ENCODE data around the gene COL6A1.

The COL6A1 gene

DNA sequence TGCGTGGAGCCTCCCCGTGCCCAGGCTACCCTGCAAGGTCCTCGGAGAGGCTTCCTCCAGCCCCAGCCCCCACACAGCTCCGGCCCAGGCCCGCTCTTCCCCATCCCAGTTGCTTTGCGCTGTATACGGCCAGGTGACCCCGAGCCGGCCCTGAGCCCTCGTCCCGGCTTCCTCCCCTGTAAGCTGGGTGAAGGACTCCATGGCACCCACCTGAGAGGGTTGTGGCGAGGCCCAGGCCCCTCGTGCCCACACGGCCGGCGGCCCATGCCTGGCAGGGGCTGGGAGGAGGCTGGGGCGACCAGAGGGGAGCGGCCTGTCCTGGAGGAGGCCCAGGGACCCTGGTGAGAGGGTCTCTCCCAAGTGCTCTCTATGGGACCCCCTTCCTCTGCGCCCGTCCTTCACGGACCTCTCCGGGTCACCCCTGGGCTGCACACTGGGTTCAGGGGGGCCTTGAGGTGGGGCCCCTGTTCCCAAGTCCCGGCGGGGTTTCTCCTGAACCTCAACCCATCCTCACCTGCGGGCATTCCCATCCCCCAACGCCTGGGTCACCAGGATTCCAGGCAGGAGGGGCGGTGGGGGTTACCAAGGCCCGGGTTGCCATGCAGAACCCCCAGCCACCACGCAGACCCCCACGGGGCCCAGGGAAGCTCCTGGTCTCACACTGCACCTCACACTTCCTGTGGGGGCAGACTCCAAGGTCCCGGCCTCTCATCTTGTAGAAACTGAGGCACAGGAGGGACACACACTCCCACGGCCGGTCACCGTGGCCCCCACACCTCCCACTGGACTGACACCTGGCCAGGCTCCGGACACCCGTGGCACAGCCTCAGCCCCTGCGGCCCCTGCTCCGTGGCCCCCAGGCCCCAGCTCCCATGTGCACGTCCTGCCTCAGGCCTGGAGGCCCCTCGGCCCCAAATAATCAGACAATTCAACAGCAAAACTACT, 25.2 kb downstream of the COL6A1 start:
- peak; percentile 39 for DNase-seq

DNA sequence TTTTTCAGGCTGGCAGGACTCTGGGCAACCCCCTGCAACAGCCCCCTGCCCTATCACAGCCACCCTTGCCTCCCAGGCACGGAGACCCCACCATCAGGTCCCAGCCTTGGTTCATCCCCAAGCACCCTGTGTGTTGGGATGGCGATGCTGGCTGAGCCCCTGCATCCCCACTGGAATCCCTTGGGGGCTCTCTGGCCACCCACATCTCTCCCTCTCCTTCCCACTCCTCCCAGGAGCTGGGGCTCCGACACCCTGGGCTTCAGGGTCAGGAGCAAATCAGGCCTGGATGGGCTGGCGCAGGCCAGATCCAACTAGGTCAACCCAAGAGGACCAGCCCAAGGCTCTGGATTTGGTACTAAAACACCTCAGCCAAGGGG, 25.9 kb downstream of the COL6A1 start:
- DNase-seq: peak; percentile 30

DNA sequence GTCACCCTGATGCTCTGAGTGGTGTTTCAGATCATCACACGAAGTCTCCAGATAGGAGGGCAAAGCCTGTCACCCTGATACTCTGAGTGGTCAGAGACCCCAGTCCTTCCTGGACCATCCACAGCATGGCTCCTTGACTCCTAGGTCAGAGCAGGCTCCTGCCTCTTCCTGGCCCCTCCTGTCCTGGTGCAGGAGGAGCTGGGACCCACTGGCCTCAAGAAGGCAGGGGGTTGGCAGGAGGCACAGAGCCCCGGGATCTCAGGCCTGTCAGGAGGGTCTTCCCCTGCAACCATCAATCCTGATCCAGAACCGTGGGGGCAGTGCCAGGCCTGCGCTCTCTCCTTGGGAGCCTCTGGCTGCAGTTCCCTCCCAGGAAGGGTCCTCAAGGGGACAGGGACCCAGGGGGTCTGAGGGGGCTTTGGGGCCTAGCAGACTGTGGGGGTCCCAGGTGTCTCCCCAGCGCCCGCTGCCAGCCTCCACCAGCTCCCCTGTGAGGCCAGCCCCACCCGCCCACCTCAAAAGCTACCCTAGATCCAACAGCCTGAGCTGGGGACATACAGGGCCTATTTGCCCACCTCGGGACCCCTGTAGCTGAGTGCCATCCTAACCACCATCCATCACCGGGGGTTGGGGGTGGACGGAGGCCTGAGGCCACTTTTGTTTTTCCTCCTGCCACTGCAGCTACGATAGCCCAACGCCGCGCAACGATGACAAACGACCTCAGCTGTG, 27.5 kb downstream of the COL6A1 start:
- peak; percentile 32 for DNase-seq

DNA sequence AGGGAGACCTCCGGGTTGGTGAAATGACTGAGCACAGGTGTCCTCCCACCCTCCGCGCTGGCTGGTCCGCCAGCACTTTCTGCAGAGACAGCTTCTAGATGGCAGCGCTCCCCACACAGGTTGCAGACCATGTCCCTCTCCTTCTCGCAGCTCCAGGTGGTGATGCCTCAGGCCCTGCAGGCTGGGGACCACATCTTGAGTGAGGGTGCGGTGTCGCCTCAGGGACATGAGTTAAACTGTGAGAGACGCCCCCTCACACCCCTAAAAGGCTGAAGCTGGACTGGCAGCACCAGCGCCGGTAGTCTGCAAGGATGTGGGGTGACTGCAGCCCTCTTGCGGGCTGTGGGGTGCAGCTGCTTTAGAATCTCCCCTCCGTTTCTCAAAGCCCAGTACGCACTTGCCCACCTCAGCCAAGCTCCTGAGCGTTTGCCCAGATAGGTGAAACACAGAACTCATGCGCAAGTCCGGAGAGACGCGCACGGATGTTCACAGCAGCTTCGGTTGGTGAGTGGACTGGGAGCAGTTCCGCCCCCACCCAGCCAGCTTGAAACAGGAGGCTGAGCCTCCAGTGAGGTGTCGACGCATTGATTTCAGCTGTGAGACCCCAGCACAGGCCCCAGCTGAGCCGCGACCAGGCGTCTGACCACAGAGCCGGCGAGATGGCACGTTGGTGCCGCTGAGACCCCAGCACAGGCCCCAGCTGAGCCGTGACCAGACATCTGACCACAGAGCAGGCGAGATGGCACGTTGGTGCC, 28.6 kb downstream of the COL6A1 start:
- peak; percentile 42 for DNase-seq

DNA sequence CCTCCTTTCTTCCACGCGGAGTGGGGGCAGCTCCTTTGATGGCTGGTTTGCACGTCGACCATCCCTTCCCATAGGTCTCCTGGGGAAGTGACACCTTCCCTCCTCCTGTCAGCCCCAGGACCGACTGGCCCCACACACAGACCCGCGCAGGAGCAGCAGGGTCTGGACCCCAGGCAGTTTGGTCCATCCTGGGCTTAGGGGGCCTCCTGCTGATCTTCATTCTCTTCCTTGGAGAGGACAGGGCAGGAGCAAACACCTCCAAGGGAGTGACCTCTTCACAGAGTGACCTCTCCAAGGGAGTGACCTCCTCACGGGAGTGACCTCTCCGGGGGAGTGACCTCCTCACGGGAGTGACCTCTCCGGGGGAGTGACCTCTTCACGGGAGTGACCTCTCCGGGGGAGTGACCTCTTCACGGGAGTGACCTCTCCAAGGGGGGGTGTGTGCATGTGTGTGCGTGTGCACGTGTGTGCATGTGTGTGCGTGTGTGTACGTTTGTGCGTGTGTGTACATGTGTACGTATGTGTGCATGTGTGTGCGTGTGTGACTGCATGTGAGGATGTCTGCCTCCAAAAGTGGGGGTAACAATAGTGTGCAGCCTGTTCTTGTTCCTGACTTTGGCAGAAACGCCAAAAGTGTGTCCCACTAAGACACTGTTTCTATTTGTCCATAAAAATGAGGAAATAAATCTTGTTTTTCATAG, 29.8 kb downstream of the COL6A1 start:
- peak; percentile 38 for DNase-seq

DNA sequence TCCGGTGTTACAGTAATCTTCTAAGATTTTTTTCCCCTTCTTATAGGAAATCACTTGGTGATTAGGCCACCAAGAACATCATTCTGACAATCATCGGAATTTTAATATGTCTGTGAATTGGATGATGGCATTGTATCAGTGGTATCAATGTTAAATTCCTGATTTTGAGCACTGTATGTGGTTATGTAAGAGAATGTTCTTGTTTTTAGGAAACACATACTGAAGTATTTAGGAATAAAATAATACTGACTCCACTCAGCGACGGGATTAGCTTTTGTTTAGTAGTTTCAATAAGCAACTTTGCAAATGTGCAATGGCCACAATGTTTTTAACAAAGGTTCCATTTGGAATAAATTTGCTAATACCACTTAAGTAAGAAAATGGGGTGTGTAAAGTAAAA, 30.6 kb downstream of the COL6A1 start:
- DNase-seq: no peak

DNA sequence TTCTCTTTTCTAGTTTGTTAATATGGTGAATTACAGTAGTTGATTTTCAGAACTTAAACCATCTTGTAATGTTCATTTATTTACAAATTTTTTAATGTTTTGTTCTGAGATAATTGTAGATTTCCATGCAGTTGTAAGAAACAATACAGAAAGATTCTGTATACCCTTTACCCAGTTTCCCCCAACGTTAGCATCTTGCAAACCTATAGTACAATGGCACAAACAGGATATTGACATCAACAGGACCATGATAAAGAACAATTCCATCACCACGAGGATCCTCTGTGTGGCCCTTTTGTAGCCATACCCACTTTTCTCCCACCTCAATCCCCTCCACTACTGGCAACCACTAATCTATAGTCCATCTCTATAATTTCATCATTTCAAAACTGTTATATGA, 33.3 kb downstream of the COL6A1 start:
- DNase-seq: no peak

DNA sequence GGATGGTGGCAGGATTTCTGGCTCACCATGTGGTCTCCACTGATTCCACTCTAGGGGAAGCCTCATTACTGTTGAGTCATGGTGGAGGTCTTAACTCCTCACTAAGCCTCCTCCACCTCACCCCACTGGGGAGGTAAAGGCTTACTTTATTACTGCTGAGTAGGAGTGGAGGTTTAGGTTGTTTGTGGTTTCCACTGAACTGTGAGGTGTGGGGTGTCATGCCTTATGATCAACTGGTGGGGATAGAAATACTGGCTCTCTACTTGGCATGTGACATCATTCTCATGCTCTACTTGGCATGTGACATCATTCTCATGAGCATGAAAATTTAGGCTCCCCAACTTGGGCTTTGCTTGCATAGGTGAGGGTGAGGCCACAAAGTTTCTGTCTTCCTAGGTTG, 35.6 kb downstream of the COL6A1 start:
- no peak for DNase-seq

DNA sequence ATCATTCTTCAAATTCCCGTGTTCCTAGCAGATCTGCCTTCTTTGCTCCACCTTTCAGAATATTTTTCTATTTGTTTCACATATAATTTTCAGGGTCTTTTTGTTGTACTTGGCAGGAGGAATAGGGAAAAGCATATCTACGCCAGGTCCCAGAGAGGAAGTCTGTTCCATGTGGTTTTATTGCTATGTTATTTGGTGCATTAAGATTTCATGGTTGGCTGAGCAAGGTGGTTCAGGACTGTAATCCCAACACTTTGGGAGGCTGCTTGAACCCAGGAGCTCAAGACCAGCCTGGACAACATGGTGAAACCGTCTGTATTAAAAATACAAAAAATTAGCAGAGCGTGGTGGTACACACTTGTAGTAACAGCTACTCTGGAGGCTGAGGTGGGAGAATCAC, 36.1 kb downstream of the COL6A1 start:
- peak; percentile 21 for DNase-seq

DNA sequence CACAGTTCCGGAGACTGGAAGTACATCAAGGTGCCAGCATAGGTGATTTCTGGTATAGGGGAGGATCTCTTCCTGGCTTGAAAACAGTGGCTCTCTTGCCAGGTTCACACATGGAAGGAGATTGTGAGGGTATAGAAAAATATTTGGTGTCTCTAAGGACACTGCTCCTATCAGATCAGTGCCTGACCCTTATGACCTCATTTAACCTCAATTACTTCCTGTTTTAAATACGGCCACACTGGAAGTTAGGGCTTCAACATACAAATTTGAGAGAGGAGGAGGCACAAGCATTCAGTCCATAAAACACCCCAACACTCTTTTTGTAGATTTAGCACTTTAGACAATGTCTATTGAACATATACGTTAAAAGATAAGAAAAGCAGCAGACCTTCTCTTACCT, 37.0 kb downstream of the COL6A1 start:
- DNase-seq: no peak

DNA sequence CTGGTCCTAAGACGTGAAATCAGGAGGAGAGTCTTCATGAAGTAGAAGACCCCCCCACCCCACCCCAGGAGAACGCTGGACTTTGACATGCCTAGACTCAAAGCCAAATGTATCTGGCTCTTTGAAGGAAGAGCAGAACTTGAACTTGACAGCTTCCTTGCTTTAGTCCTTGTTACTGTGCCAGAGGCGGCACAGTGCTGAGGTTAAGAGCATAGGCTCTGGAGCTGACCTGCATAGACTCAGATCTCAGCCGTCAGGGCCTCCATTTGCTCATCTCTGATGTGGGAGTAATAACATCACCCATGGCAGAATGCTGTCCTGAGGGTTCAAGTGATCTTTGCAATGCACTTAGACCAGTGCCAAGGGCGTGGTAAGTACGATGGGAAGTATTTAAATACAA, 39.0 kb downstream of the COL6A1 start:
- DNase-seq: peak; percentile 18

DNA sequence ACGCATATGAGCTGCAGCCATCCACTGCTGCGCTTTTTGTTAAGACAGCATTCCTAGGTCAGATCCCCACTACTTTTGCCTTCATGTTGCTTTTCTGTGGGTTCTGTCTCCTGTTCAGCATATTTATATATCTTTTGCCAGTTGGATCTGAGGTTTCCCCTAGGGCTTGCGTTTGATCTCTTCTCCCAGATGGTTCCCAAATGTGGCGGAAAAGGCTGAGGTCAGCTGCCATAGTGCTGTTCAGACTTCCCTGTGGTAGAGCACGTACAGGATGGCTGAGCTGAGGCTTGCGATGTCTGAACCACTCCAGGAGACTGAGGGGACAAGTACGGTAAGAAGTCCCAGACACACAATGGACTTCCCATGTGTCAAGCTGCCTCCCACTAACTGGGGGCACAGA, 39.8 kb downstream of the COL6A1 start:
- peak; percentile 40 for DNase-seq

DNA sequence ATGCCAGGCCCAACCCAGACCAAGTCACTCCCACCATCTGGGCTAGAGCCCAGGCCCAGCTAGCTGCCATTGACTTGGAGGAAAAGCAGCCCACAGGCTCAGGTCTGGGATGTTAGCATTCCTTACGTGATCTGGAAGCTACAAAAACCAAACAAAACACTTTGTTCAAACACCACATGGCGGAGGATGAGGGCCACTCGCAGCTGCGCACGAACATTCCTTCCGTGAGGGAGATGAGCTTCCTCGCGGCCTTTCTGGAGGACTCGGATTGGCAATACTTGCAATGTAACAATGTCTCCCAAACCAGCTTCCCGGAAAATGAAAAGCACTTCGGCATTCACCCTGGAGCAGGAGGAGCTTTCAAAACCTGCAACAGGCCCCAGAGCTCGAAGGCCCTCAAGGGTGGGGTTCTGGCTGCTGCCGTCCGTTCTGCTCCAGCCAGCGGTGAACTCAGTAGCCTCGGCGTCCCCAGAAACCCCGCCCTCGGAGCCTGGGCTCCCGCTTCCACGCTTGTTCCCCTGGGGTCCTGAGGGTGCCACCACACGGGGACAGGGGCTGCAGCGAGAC, 40.5 kb downstream of the COL6A1 start:
- peak; percentile 74 for DNase-seq

DNA sequence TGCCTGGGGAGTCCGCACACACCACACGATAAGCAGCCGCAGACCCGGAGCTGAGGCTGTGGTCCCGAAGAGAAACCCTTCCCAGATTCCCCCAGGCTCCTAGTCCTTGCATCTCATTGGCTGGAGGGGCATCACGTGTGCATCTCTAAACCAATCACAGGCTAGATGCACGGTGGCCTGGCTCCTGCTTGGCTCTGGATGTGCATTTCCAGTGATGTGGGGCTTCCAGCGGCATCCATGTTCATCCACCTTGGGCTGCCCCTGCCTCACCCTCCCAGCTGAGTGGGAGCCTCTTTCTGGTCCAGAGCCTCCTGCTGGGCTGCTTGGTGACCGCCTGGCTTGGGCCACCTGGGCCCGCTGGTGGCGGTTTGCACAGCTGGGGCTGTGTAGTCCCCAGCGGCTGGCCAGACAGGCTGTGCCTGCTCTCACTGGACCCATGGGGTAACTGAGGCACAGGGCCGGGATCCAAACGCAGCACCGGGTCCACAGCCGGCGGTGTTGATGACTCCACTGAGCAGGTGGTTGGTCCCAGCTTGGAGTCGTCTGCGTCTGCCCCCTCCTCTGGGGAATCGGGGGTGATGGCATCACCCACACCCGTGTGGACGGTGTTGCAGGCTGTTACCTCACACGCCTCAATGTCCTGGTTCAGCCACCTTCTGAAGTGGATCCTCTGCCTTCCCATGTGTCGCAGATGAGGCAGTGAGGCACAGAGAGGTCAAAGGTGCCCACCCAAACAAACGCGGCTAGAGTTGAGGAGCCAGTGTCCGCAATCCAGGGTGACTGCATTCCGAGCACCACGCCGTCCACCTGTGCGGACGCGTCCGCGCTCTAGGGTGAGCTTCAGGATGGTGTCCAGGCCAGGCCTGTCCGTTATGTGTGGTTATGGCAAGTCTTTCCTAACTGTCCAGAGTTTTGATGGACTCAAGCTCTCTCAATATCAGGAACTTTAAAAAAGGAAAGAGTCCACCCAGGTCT, 41.3 kb downstream of the COL6A1 start:
- DNase-seq: no peak

DNA sequence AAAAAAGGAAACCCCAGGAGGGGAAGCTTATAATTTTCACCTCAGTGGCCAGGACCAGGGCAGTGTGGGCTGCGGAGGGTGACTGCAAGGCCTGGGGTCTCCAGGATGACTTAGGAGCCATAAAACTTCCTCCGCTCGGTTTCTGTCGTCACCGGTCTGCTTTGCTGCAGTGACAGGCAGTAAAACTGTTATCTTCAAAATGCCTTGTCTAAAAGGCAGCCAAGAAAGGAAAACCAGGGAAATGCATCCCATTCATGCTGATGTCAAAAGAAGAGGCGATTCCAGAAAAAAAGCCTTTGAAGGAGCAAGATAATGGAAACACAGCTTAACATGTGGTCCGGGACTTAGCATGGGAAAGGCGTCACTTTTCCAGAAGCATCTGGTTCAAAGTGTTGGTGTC, 42.0 kb downstream of the COL6A1 start:
- no peak for DNase-seq

DNA sequence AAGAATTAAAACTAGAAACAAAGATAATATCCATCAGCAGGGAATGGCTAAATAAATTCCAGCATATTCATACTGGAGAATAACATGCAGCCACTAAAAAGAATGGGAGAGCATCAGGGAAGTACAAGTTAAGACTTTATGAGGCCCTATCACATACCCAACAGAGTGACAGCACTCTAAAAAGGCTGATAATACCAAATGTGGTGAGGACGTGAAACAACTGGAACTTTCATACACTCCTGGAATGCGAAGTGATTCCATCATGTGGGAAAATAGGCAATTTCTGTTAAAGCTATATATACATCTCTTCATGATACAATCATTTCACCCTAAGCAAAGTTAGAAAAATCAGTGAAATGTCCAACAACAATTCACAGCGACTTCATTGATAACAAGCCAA, 42.6 kb downstream of the COL6A1 start:
- DNase-seq: no peak

DNA sequence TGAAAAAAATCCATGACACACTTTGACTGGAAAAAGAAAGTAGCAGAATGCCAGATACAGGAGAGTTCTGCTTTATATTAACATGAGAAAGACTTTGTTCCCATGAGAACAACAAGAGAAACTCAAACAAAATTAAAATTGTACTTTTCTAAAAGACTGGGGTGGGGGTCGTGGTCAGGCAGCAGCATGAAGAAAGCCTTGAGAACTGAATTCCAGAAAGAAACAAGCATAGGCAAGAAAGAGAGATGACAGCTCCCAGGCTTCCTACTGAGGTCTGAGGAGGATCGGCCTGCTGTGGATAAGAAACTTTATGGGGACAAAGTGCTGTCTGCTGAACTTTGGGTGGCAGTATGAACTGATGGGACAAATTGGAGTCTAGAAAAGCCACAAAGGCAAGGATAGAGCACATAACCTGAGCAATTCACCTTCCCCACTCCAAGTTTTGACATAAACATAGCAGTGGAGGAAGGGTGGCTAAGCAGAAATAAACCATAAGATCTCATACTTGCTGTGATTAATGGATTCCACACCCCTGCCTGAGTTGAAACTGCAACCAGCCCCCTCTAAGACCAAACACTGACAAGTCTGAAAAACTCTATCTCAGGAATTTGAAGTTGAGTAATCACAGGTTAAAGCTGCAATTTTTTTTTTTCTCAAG, 43.7 kb downstream of the COL6A1 start:
- DNase-seq: no peak

DNA sequence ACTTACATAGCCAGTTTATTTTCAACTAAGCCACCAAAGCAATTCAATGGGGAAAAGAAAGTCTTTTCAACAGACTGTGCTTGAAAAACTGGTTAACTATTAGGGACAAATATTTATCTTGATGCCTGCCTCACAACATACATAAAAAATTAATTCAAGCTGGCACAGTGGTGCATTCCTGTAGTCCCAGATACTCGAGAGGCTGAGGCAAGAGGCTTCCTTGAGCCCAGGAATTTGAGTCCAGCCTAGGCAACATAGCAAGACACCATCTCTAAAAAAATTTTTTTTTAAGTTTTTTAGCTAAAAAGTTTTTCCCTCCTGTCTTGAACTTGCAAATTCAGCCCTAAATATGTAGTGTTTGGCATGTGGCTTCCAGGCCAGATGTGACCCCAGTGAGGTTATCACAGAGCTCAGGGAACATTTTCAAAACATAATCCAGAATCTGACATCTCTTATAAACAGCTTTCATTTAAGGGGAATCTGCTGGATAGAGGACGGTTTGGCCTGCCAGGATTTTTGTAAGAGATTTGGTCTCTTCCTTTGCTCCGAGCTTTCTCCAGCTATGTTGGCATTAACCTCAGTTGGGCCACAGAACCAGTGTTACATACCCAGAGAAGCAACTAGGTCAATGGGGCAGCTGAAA, 46.4 kb downstream of the COL6A1 start:
- DNase-seq: no peak

DNA sequence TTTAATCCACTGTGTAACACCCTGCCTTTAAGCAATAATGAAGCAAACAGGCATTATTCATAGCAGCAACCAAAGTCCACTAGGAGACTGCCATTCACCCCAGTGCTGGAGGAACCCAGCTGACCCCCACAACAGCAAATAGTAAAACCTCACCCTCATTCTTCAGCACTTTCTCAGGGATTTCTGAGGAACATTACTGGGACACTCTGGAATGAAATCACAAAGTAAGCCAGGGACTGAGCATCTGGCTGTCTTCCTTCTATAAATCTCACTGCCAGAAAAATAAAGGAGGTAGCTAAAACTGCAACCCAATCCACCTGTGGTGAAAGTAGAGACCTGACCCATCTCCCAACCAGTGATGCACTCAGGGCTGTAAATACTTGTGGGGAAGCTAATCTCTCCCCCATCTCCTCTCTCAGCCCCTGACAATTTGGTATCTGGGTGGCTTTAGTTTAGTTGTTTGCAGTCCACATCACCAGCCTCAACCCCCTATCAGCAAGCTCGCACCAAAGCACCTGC, 47.1 kb downstream of the COL6A1 start:
- no peak for DNase-seq

All from right forelimb (tissue), 1 donor.